Fibroblast of peridontal ligament (primary cell): ENCODE data around the gene LGR4.
A peak's percentile ranks its signal among the peaks of the same experiment; 100 is the strongest.

Experiments
- DNase-seq: peaks from one replicate; pipeline ENCODE4 v3.0.0-alpha.2; 2010; ENCODE audit errors: extremely low read depth

The LGR4 gene

DNA sequence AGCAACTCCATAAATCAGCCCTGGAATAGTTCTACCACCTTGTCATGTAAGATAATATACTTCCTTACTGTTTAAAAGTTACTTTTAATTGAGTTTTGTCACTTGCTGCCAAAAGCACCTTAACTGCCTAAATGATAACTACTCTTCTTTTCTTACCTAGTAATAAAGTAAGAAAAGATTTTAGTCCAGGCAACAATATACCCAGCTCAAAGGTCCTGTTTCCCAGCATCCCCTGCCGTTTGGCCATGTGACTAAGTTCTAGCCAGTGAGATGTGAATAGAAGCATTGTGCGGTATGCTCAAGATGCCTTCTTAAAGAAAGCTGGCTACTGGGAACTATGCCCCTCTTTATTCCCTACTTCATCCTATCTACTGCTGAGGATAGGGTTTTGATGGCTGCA is 70.1 kb downstream of the LGR4 start:
- no peak for DNase-seq

DNA sequence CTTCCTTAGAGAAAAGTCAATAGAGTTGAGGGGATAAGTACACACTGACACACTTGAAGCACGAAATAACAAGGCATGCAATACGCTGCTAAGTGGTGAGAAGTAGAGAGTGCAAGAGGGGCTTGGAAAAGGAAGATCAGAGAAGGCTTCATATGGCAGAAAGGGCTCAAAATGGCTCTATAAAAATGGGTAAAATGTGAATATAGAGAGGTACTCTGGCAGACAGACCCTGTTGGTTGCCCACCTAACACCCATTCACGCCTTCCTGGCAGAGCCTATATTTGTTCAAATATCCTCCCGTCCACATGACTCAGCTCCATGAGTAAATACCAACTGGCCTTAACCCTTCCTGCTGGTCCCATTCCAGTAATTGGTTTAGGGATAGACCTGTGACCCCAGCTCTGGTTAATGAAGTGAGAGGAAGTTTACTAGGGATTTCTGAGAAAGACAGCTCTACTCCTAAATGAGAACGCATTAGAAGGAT is 70.7 kb downstream of the LGR4 start:
- DNase-seq = no peak

DNA sequence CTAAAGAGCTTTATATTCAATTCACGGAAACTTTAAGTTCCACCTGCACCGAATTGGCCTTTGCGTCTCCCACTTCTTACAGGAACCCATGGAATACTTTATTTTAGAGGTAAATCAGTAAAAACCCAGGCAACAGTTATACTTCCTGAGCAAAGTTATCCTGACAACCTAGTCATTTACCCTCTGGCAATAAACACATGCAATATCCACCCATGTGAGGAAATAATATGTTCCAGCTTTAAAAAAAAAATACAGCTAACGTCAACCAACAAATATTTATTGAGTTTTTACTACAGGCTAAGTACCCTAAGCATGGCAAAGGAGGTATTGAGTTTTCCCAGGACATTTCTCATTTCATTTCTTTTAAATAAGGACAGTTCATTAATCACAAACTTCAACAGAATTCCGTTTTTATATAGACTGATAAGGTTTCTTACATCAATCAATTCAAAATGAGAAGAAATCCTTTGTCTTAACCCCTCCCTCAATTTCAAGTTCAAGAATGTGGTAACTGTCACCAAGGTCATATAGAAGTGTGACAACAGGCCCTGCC is 71.2 kb downstream of the LGR4 start:
- no peak for DNase-seq

DNA sequence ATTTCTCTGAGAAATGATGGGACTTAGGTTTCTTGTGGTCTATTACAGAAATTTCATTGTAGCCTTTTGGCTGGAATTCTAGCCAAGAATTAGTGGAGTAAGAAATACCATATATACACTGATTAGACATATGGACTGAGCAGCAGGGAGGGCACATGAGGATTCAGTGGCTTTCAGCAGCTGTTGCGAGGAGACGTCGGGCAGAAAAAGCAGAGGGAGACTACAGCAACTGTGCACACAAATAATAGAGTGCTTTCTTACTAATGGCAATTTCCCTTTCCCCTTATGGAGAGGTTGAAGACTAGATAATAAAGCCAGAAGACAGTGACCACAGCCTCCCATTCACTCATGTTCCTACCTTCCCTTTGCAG is 74.2 kb downstream of the LGR4 start:
- DNase-seq = no peak

DNA sequence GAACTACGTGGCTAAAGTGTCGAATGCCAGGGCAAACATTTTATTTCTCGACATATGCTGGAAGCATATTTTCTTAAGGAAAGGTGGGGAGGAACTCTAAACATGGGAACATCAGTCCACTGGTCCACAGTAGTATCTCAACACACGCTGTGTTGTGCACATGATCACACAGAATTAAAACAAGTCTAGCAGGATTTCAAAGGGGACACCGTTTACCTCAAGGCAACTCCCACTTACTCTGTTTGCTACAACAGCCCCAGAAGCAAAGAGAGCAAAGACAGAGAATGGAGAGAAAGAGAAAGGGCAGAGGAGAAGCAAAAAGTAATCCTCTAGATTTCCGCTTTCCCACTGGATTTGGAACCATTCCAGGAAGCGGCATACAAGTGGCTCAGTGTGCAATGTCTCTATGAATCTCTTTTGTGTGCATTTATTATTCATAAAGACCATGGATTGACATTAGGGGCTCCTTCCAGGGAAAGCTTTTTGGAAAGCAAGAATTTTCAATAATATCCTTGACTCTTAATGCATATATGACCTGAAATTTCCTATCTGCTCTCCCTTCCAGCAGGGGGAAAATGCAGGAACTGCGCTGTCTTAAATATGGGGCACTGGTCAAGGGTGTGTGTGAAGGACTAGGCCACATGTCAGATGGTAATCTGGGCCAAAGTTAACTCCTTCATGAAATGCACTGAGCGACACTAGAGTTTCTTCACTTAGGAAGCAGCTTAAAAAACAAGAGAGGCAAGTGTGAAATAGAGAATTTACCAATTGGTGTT is 74.8 kb downstream of the LGR4 start:
- DNase-seq = no peak

DNA sequence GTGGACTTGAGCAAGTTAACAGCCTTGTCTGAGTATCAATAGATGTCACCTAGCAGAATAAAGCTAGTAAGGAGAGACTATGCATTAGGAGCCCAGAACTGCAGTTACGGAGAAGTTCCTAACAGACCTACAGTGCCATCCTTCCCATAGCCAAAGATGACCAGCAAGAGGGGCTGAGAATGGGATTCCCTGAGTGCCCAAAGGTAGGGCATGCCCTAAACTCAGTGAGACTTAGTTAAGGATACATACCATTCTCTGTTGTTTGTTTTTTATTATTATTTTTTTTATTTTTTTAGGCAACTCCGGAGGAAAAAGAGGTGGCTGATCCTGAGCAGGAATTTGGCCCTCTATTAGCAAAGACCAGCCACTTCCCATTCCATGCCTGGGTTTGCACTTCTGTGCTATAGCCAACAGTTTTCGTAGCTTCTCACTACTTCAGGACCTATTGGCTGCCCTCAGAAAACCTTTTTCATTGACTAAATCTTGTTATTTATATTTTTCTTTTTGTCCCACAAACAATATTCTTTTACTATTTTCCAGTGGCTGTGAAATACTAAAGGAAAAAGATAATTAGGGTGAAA is 76.2 kb downstream of the LGR4 start:
- DNase-seq = no peak

DNA sequence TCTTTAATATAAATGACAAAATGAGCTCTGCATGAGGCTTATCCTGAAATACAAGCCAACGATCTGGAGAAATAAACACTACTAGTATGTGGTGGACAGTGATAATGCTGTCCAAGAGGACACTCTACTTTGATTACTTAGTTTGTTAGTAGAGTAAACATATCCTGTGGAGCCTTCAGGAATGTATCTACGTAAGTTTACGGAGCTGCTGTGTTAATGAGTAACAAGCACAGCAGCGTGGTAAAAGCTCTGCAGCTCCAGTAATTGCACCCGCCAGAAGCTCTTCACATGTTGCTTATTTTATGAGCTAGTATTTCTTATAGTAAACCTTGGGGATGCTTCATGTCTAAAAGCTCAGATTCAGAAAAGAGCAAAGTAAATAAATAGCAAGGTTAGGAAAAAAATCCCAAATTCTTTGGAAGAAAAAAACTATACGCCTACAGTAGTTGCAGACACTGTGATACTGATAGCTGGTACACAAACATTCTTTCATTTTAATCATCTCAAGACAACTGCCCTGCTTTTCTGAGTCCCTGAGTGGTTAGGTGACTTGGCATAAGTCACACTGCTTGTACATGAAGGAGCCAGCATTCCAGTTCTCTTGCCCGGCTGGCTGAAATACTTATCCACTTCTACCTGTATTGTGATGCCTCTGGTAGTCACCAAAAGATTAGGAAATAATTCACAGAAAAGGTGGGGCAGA is 76.9 kb downstream of the LGR4 start:
- DNase-seq = peak; percentile 55

DNA sequence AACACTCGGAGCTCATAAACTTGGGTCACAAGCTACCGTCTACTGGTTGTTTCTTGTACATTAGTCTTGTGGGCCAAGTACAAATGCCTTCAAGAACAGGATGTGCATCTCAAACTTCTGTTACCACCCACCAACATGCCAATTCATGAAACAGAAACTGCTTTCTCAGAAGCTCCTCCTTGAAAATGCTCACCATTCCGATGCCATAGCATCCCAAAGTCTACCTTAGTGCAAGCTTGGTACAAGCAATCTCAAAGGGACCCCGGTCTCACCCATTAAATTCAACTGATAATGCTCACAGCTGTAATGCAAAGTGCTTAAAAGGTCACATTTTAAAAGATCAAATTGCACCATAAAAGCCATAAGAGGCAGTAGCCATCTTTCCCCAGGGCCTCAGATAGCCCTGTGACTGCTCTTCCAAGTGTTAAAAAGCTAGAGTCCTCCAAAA is 77.8 kb downstream of the LGR4 start:
- DNase-seq = no peak

DNA sequence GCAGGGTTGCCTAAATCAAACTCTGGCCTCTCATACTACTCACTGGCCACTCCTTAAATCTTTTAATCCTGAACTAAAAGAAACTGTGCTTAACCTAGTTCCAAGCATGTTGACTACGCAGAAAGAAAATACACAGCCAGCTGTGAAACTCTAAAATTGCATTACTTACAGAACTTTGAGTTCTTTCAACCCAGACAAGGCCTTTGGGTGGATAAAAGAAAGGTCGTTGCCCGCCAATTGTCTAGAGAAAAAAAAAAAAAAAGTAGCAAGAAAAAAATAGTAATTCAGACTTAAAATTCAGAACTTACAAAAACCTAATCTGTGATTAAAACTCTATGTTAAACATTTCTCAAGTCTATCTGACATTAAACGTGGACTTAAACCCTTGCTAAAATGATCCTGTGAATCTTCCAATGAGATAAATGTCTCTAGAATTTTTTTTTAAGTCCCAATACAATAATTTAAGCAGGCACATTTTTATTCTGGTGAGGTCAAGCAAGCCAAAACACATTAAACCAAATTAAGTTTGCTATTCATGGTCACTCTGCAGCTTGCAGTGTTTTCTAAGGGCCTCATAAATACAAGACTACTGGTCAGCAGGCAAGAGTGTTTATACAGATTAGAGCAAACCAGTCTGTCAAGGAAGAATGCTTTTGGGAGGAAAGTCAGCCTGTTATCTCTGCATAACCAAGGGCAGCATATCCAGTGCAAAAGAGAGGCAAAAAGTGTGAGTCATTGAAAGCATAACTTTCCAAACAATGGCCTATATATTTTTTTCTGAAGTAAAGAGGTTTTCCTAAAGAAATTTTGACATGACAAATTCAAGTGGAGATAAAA is 80.1 kb downstream of the LGR4 start:
- DNase-seq = peak; percentile 76

DNA sequence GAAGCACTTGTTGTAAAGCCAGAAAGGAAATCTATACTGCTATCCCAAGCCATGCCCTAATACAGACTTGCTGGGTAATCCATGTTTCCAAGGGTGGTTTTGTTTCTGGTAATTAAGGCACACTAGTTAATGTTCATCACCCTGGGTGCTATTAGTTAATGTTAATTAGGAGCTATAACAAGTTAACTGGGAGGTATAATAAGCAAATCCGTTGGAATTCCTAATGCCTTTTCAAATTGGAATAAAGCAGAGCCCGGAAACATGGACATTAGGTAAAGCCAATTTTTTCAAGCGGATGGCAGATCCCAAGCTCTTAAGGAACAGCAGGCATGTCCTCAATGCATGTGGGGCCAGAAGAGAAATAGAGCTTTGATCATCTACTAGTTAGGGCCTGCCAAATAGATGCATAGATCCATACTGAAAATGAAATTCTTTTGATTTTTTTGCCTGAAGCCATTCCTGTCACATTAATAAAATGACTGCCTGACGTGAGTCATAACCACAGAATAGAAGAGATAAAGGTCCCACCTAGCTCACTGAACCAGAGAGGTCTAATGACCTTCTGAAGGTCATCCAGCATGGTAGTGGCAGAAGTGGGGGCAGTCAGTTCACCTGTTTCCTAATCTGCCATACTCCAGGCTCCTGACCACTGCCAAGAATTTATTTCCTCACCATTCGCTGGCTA is 81.1 kb downstream of the LGR4 start:
- DNase-seq = no peak

DNA sequence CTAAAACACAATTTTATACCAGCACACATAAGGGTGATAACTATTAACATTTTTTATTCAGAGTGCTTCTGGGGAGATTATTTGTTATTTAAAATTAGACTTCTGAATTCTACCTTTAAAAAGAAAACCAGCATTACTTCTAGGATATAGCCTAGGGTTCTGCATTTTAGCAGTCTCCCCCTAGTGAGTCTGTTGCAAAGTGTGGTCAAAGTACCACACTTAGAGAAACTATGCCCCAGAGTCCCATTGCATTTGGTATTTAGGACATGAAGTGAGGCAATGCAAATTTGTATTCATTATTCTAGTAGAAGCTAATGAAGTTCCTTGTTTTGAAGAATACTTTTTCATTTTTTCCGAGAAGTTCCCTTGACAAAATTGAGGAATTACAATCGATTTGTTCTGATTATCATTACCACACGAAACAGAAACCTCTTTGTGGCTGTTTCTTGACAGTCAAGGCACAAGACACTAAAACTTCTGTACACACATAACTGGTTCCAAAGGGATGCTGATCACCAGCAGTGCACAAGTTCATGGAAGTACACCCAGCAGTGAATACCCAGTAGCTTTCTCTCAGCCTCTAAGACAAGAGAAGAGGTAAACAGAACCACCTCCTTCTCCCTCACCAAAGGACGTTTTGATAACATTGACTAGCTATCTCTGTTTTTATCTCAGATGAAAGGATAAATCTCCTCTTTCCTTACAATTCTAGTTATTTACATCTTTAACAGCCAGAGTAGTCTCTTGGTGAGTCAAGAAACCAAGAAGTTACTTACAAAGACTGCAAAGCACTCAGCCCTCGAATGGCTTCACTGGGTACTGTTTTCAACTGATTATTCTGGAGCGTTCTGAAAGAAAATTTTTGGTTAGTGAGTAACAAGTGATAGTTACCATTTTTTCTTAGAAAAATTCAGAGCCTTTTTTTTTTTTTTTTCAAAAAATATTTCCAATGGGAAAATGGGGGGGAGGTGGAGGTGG is 82.0 kb downstream of the LGR4 start:
- DNase-seq = peak; percentile 81

DNA sequence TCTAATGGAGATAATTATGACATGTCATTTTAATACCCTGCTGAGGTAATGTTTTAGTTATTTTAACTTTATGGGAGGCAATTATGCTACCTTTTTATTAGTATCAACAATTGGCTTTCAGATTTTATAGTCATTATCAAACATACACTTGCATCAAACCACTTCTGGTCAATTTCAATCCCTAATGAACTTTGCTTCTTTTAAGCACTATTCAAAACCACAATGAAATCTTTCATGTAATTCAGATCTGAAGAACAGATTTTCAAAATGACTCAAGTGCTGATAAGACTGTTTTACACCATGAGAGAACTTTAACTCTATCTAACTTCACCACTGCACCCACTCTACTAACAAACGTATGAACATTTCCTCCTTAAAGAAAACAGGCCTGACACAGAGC is 83.7 kb downstream of the LGR4 start:
- no peak for DNase-seq

DNA sequence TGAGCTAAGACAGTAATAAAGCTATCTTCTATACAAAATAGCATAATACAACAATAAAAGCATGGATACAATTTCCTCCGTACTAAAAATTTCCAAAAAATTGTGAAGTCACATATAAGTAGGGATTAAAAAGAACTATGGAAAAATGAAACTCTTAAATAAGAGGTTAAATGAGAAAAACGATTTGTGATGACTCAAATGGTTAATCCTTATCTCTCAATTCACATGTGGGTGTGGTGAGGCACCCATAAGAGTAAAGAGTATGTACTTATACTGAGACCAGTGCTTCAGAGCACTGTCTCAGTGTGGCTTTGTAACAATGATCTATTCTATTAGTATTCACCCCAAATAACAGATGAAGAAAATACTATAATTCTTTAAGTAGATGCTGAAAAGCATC is 84.6 kb downstream of the LGR4 start:
- no peak for DNase-seq

DNA sequence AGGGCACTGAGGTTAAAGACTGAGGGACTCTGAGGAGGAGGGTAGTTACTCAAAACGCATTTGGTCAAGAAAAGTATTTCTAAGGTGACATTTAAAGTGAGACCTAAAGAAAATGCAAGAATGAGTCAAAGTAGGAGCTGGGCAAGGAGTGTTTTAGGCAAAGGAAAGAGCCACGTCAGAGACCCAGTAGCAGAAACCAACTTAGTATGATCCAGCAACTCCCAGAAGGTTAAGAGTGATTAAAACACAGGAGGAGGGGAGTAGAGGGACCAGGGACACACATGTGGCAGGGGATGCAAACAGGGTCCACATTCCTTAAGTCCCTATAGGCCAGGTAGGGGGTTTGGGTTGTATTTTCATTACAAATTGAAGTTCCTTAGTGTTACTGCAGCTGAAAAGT is 85.2 kb downstream of the LGR4 start:
- no peak for DNase-seq

DNA sequence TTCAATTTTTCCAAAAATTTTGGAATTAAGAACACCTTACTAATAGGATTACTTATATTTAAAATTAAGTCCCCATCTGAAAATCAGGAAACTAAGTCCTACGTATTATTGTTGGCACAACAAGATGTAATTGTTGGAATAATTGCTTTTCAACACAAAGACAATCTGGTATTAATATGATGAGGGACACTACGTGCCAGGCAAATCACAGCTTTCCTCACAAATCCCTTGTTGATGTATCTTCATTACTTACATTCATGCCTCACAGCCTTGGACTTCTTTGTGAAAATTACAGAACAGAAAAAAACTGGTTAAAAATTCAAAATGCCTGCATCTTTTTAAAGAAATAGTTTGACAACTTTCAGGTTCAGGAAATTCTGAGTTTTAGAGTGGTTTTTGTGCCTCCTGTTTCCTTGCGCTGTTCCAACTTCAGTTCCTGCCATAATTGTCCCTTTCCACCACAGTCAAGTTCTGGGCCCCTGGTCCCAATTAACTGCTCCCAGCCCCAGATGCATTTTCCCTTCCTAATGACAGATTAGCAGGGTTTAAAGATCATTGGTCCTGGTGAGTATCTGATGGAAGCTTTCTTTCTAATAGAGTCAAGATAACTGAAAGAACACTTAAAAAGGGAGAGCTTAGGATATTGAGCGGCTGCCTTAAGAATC is 86.3 kb downstream of the LGR4 start:
- DNase-seq = no peak

DNA sequence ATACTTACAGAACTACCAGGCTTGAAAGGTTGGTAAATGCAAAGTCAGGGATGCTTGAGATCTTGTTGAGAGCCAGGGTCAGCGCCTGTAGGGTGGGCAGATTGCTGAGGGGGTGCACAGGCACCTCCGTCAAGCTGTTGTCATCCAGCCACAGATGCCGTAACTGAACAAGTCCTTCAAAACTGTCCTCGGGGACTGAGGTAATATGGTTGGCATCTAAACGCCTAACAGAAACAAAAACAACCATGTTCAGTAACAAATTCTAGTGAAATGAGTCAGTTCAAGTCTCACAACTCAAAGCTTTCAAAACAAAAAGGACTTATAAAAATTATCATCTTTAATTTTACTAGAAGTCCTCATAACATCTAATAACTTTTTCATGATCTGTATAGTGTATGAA is 87.3 kb downstream of the LGR4 start:
- DNase-seq = peak; percentile 84

DNA sequence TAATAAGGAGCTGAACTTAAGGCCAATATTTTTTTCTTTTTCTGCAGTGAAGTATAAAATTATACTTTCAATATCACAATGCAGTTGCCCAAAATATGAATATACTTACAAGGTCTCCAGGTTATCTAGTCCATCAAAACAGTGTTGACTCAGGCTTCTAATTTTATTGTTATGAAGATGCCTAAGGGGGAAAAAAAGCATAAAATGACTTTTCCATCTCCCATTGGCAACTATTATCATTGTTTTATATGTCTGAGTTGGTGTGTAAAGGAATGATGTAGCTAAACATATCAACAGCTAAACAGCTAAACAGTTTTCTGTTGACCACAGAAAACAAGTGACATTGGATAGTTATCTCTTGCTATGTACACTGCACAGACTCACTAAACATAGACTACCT is 88.4 kb downstream of the LGR4 start:
- DNase-seq = no peak

DNA sequence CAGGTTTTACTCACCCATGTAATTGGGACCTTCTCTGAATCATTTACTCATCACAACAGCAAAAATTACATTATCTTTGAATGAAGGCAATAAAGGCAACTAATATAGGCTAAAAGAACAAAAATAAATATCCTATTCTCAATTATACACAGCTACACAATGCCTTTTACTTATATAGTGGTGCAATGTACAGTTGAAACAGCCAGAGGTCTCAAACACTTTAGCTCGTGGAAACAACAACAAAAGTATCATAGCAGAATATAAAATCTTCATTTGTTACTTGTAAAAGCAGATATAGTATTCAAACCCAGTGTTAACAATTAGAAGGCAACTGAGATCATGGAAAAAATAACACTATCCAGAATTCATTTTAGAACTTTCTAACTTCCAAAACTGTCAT is 88.9 kb downstream of the LGR4 start:
- no peak for DNase-seq

DNA sequence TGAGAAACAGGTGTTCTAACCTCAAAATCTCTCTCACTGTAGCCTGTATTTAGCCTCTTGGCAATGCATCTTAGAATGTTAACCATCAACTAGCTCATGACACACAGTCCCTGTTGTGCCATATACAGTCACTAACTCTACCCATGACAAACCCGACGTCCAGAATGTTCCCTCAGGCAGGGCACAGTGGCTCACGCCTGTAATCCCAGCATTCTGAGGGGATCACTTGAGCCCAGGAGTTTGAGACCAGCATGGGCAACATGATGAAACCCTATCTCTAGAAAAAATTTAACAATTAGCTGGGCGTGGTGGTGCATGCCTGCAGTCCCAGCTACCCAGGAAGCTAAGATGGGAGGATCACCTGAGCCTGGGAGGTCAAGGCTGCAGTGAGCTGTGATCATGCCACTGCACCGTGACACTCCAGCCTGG is 91.3 kb downstream of the LGR4 start:
- no peak for DNase-seq
